Cerebellar nuclear complex (tissue), 1 donor: ENCODE results near the gene SDR39U1.
"Not testable (repeated sequence)": the region's sequence is repeated elsewhere in the genome, so short reads cannot be mapped to it uniquely, and the experiment has no call there.

Experiments
- DNase-seq, 2 experiments: peaks; one replicate each; lab custom pipeline; 2025; lab: John Stamatoyannopoulos, UW

The SDR39U1 gene

GRCh38 chr14:24442240-24443052, at the start of gene SDR39U1:
Gene SDR39U1 (minus strand): TSS chr14:24442776. CDS start chr14:24442769, 7 bp downstream.
- DNase-seq: peak; percentile 80 to 98

- DNase-seq: not testable (repeated sequence)
These were observed 49.2 kb upstream of the SDR39U1 start for GRCh38 chr14:24491586-24492408.

- DNase-seq: no peak
These were observed 41.2 kb upstream of the SDR39U1 start for GRCh38 chr14:24483604-24484252.

GRCh38 chr14:24482699-24483303, 40.2 kb upstream of the SDR39U1 start:
- DNase-seq: not testable (repeated sequence)

- no peak for DNase-seq
These were observed 39.2 kb upstream of the SDR39U1 start for GRCh38 chr14:24481622-24482324.

GRCh38 chr14:24479999-24480398, 37.4 kb upstream of the SDR39U1 start:
- not testable (repeated sequence) for DNase-seq

- DNase-seq: no peak
These were observed 32.7 kb upstream of the SDR39U1 start for GRCh38 chr14:24475261-24475660.

GRCh38 chr14:24473211-24473610, 30.6 kb upstream of the SDR39U1 start:
- DNase-seq: no peak

- DNase-seq: not testable (repeated sequence)
These were observed 27.9 kb upstream of the SDR39U1 start for GRCh38 chr14:24470450-24470849.

GRCh38 chr14:24465805-24466204, 23.2 kb upstream of the SDR39U1 start:
- no peak for DNase-seq

- DNase-seq: no peak
These were observed 22.8 kb upstream of the SDR39U1 start for GRCh38 chr14:24465368-24465767.

GRCh38 chr14:24463884-24464785, 21.6 kb upstream of the SDR39U1 start:
- DNase-seq: no peak

GRCh38 chr14:24463017-24463883, 20.7 kb upstream of the SDR39U1 start:
- DNase-seq: no peak

GRCh38 chr14:24461336-24461735, 18.8 kb upstream of the SDR39U1 start:
- no peak for DNase-seq

GRCh38 chr14:24459331-24459730, 16.8 kb upstream of the SDR39U1 start:
- no peak for DNase-seq

GRCh38 chr14:24458736-24459135, 16.2 kb upstream of the SDR39U1 start:
- no peak for DNase-seq

- DNase-seq: no peak
These were observed 14.4 kb upstream of the SDR39U1 start for GRCh38 chr14:24456980-24457379.

GRCh38 chr14:24450828-24451227, 8.3 kb upstream of the SDR39U1 start:
- DNase-seq: not testable (repeated sequence)

- no peak for DNase-seq
These were observed 583 bp upstream of the SDR39U1 start for GRCh38 chr14:24443053-24443665.
